ENCODE measurements around the gene ZNF827. TPM values are rescaled to one million over a fixed set of nuclear protein-coding genes. Genes with fewer than 3 reads are reported as not detected.

Gene ZNF827
- total RNA-seq, 1 experiment from 2014 or later = 9.2 TPM

DNA sequence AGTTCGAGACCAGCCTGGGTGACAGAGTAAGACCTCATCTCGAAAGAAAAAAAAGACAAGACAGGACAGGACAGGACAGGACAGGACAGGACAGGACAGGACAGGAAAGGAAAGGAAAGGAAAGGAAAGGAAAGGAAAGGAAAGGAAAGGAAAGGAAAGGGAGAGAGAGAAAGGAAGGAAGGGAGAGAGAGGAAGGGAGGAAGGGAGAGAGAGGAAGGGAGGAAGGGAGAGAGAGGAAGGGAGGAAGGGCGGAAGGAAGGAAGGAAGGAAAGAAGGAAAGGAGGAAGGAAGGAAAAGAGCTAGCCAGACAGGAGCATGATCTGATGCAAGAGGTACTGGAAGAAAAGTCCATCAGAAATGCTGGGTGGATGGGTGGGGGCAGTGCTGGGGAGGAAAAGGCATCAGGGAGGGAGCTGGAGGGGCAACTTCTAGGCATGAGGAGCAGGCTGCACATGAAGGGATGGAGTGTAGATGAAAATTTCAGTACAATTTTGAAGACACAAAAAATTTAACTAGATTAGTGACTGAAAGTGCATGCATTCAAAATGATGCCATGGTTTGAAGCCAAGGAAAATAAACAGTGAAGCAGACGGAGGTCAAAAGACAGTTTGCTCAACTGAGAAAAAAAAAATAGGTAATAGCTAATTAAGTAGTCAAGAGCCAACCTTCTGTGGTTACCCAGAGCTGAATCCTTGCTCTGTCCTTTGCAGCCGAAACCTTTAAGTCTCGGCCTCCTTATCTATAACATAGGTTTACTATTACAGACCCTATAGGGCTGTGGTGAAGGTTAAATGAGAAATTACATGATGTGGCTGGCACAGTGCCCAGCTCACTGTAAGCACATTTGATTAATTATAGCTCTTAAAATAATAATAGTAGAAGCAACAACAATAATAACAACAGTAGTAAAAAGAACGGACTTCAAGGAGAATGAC is 59.9 kb downstream of the ZNF827 start:
- no peak overlapping the region for H3K27ac ChIP-seq
- no peaks in the 10 kb centered on the region for H3K27me3 ChIP-seq (replicated peaks)
- peaks cover 53% of the 10 kb centered on the region for H3K36me3 ChIP-seq
- H3K4me1 ChIP-seq (replicated peaks) = peaks cover 12% of the 10 kb centered on the region
- DNase-seq (ENCODE audit: low read depth in 1 of 2, low spot score in 2 of 2) = peak in 1 of 2 experiments; percentile 31
- no peak overlapping the region for H3K4me3 ChIP-seq
- H3K9me3 ChIP-seq (replicated peaks) = no peaks in the 10 kb centered on the region

DNA sequence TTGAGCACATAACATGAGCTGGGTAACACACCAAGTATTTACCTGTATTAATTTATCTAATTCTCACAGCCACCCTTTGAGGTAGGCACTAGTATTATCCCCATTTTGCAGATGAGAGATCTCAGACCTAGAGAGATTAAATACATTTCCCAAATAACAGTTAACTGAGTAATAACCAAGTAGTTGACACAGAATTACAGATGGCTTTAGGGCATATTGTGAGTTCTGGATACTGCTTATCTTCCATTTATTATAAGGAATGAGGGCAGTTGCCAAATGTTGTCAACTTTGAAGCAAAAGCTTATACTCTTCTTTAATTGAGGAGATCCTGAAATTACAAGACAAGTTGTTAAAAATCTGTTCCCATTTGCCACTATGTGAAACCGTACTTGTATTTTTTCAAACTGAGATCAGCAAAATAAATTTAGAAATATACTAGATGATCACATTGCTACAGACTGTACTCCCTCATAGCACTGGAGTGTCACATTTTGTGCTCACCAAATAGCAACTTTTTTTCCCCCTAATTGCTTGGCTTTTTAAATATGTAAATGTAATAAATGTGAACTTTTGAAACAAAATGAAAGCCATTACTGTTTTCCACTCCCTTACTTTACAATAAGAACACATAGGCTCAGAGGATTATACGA is 62.0 kb downstream of the ZNF827 start:
- Histone ChIP-seq H3K9me3 (replicated peaks) (no peaks in the 10 kb centered on the region), H3K4me1 (replicated peaks) (peaks cover 12% of the 10 kb centered on the region), H3K36me3 (peaks cover 36% of the 10 kb centered on the region), H3K4me3 (no peak overlapping the region), H3K27ac (no peak overlapping the region), H3K27me3 (replicated peaks) (no peaks in the 10 kb centered on the region)
- DNase-seq (ENCODE audit: low read depth in 1 of 2, low spot score in 2 of 2) = no peak

- Histone ChIP-seq H3K27me3 (replicated peaks) (no peaks in the 10 kb centered on the region), H3K27ac (no peak overlapping the region), H3K4me3 (no peak overlapping the region), H3K36me3 (peaks cover 35% of the 10 kb centered on the region), H3K9me3 (replicated peaks) (no peaks in the 10 kb centered on the region), H3K4me1 (replicated peaks) (peaks cover 3% of the 10 kb centered on the region)
- no peak for DNase-seq (ENCODE audit: low read depth in 1 of 2, low spot score in 2 of 2)
Observed at GRCh38 chr4:145873901-145874300, 64.7 kb downstream of the ZNF827 start.

GRCh38 chr4:145871209-145871608 is 67.4 kb downstream of the ZNF827 start:
- no peaks in the 10 kb centered on the region for H3K4me1 ChIP-seq (replicated peaks)

GRCh38 chr4:145870155-145871020 is 68.2 kb downstream of the ZNF827 start:
- no peak overlapping the region for H3K27ac ChIP-seq
- no peak for DNase-seq (ENCODE audit: low read depth in 1 of 2, low spot score in 2 of 2)
- no peaks in the 10 kb centered on the region for H3K4me1 ChIP-seq (replicated peaks)

More at GRCh38 chr4:145871209-145871608, 67.4 kb downstream of the ZNF827 start:
- no peak overlapping the region for H3K4me3 ChIP-seq
- no peak for DNase-seq (ENCODE audit: low read depth in 1 of 2, low spot score in 2 of 2)
- peaks cover 42% of the 10 kb centered on the region for H3K36me3 ChIP-seq
- no peaks in the 10 kb centered on the region for H3K27me3 ChIP-seq (replicated peaks)
- no peak overlapping the region for H3K27ac ChIP-seq
- no peaks in the 10 kb centered on the region for H3K9me3 ChIP-seq (replicated peaks)

DNA sequence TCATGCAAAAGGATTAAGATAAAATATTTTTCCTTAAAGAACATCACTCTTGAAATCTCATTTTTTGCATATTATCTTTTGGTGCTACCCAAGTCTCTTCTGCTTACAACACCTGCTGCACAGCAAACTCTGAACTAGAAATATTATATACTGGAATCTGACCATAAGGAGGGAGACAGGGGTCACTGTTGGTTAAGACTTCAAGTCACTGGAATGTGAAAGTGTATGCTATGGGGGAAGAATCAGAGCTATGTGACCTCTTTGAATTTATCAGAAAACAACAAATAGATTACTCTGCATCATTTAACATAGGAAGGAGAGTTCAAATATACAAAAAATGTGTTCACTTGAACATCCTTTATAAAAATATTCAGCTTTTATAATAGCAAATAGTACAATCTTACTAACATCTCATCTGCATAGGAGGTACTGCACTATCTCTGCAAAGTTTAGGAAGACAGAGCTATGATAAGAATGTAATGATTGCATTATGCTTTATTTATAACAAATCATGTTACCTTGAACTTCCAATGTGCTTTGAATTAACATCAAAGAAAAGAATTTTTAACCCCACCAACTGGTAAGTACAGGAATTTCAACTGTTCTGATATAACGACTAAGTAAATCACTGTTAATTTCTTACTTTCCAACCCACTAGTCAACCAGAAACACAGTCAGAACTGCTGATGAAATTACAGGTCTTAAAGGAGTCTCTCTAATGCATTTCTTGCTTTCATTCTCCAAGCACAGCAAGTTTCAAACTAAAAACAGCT is 69.8 kb downstream of the ZNF827 start:
- H3K4me1 ChIP-seq (replicated peaks) = no peaks in the 10 kb centered on the region
- peaks cover 35% of the 10 kb centered on the region for H3K36me3 ChIP-seq
- no peak overlapping the region for H3K4me3 ChIP-seq
- H3K27ac ChIP-seq = no peak overlapping the region
- no peaks in the 10 kb centered on the region for H3K27me3 ChIP-seq (replicated peaks)
- H3K9me3 ChIP-seq (replicated peaks) = no peaks in the 10 kb centered on the region
- peak in 1 of 2 experiments; percentile 15 for DNase-seq (ENCODE audit: low read depth in 1 of 2, low spot score in 2 of 2)

More at GRCh38 chr4:145870155-145871020, 68.2 kb downstream of the ZNF827 start:
- Histone ChIP-seq H3K9me3 (replicated peaks) (no peaks in the 10 kb centered on the region), H3K27me3 (replicated peaks) (no peaks in the 10 kb centered on the region), H3K36me3 (peaks cover 35% of the 10 kb centered on the region), H3K4me3 (no peak overlapping the region)

GRCh38 chr4:145867406-145867805 is 71.2 kb downstream of the ZNF827 start:
- H3K4me3 ChIP-seq = no peak overlapping the region
- no peak for DNase-seq (ENCODE audit: low read depth in 1 of 2, low spot score in 2 of 2)
- no peaks in the 10 kb centered on the region for H3K4me1 ChIP-seq (replicated peaks)
- no peak overlapping the region for H3K27ac ChIP-seq
- no peaks in the 10 kb centered on the region for H3K27me3 ChIP-seq (replicated peaks)
- H3K36me3 ChIP-seq = peaks cover 36% of the 10 kb centered on the region
- no peaks in the 10 kb centered on the region for H3K9me3 ChIP-seq (replicated peaks)

DNA sequence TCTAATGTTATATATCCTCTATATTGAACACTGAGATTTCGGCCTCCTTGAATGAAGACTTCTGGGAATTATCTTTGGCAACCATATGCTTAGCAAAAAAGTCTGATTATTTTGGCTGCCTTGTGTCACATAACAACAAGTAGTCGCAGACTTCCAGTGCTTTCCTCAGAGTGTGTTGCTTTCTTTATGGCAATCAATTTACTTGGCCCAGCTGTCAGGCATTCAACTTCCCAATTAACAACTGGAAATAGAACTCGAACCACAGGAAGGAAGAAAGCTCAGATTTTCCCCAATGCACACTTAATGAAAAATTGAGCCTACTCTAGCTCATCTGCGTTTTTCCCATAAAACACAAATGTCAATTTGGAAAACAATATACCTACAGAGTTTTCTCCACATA is 71.6 kb downstream of the ZNF827 start:
- Histone ChIP-seq H3K9me3 (replicated peaks) (no peaks in the 10 kb centered on the region), H3K27ac (no peak overlapping the region), H3K36me3 (peaks cover 40% of the 10 kb centered on the region), H3K4me3 (no peak overlapping the region), H3K4me1 (replicated peaks) (no peaks in the 10 kb centered on the region), H3K27me3 (replicated peaks) (no peaks in the 10 kb centered on the region)
- no peak for DNase-seq (ENCODE audit: low read depth in 1 of 2, low spot score in 2 of 2)

- H3K4me1 ChIP-seq (replicated peaks) = no peaks in the 10 kb centered on the region
- peaks cover 53% of the 10 kb centered on the region for H3K36me3 ChIP-seq
- H3K27me3 ChIP-seq (replicated peaks) = no peaks in the 10 kb centered on the region
- H3K4me3 ChIP-seq = no peak overlapping the region
- H3K27ac ChIP-seq = no peak overlapping the region
- no peak for DNase-seq (ENCODE audit: low read depth in 1 of 2, low spot score in 2 of 2)
- H3K9me3 ChIP-seq (replicated peaks) = no peaks in the 10 kb centered on the region
Observed at GRCh38 chr4:145865274-145865941, 73.2 kb downstream of the ZNF827 start.

GRCh38 chr4:145863191-145863590 is 75.4 kb downstream of the ZNF827 start:
- Histone ChIP-seq H3K4me1 (replicated peaks) (no peaks in the 10 kb centered on the region), H3K9me3 (replicated peaks) (no peaks in the 10 kb centered on the region), H3K4me3 (no peak overlapping the region), H3K27me3 (replicated peaks) (no peaks in the 10 kb centered on the region), H3K36me3 (peaks cover 52% of the 10 kb centered on the region), H3K27ac (no peak overlapping the region)
- DNase-seq (ENCODE audit: low read depth in 1 of 2, low spot score in 2 of 2) = no peak

- DNase-seq (ENCODE audit: low read depth in 1 of 2, low spot score in 2 of 2) = no peak
- H3K27me3 ChIP-seq (replicated peaks) = no peaks in the 10 kb centered on the region
- no peaks in the 10 kb centered on the region; the same call in 1 of the 2 replicates for H3K9me3 ChIP-seq (replicated peaks)
- H3K4me1 ChIP-seq (replicated peaks) = no peaks in the 10 kb centered on the region
- no peak overlapping the region for H3K4me3 ChIP-seq
- peaks cover 43% of the 10 kb centered on the region for H3K36me3 ChIP-seq
- no peak overlapping the region for H3K27ac ChIP-seq
Observed at GRCh38 chr4:145861336-145862318, 77.0 kb downstream of the ZNF827 start.

- H3K27ac ChIP-seq = no peak overlapping the region
- no peaks in the 10 kb centered on the region for H3K4me1 ChIP-seq (replicated peaks)
- H3K4me3 ChIP-seq = no peak overlapping the region
- DNase-seq (ENCODE audit: low read depth in 1 of 2, low spot score in 2 of 2) = no peak
- H3K27me3 ChIP-seq (replicated peaks) = no peaks in the 10 kb centered on the region
- H3K9me3 ChIP-seq (replicated peaks) = no peaks in the 10 kb centered on the region; the same call in 1 of the 2 replicates
- H3K36me3 ChIP-seq = peaks cover 43% of the 10 kb centered on the region
Observed at GRCh38 chr4:145860897-145861296, 77.7 kb downstream of the ZNF827 start.
